Measurements from ENCODE around the gene SCGB2A2. TPM values are rescaled to one million over a fixed set of nuclear protein-coding genes. Genes with fewer than 3 reads are reported as not detected.

The SCGB2A2 gene
- total and polyA plus RNA-seq, 10 of the 15 experiments (the other 5 are each of a cell fraction or from before 2014, with no cell fraction given), result not detected

- no peak for TF ChIP-seq SKIL (IDR thresholded peaks at IDR 0.05; ENCODE audit: low read depth, poor library complexity, severe bottlenecking)
Observed at GRCh38 chr11:62267576-62267975, 2.4 kb upstream of the SCGB2A2 start (continued).

GRCh38 chr11:62273284-62273683 lies 3.3 kb downstream of the SCGB2A2 start:
- POLR2A ChIA-PET, result no interaction called here
- no peaks in the 10 kb centered on the region for H4K20me1 ChIP-seq (ENCODE audit: control insufficient read depth, insufficient read depth)
- in situ Hi-C loops (cut with MboI), result no loop called here
- no peaks in the 10 kb centered on the region for H3K9me3 ChIP-seq (replicated peaks; ENCODE audit: control insufficient read depth, insufficient read depth, low read length)
- H3K27me3 ChIP-seq (replicated peaks in 1 of 2; ENCODE audit: control insufficient read depth in 2 of 2, insufficient read depth in 2 of 2, low read length in 1 of 2), result no peaks in the 10 kb centered on the region
- H2AFZ ChIP-seq (ENCODE audit: control insufficient read depth, low read depth, low read length), result no peak overlapping the region
- WGBS (ENCODE audit: insufficient coverage, insufficient replicate concordance, low lambda C conversion rate, missing lambda C conversion rate), result 12% methylated on average over 5 of the region's 5 CpGs
- intact Hi-C loops (cut with micrococcal nuclease; ENCODE audit: unreplicated experiment), result no loop called here
- no peaks in the 10 kb centered on the region for H3K36me3 ChIP-seq (ENCODE audit: control insufficient read depth in 2 of 2, insufficient read depth in 2 of 2, low read length in 1 of 2)
- H3K9ac ChIP-seq (ENCODE audit: control insufficient read depth, insufficient read depth, low read length), result no peak overlapping the region
- DNase-seq (ENCODE audit: low read depth, low spot score) (no peak), ATAC-seq (no peak), FAIRE-seq (no peak)
- CTCF ChIA-PET, result no interaction called here
- H3K4me2 ChIP-seq (ENCODE audit: control insufficient read depth, insufficient read depth), result no peak overlapping the region
- TF ChIP-seq CREM (IDR thresholded peaks at IDR 0.05; ENCODE audit: low read depth) (no peak), MLLT1 (IDR thresholded peaks at IDR 0.05) (no peak), CHD1 (IDR thresholded peaks at IDR 0.05; ENCODE audit: low read depth, low read length) (no peak), SMAD5 (IDR thresholded peaks at IDR 0.05; ENCODE audit: low read depth) (no peak), NR2C1 (IDR thresholded peaks at IDR 0.05) (no peak), STAT1 (conservative IDR thresholded peaks at IDR 0.05) (no peak)
- no peak overlapping the region for H3K4me3 ChIP-seq
- RAD21 ChIA-PET (ENCODE audit: unreplicated experiment), result no interaction called here
- SMC1A ChIA-PET (ENCODE audit: uncharacterized antibody, unreplicated experiment), result no interaction called here
- no TSS peak for BruUV-seq (replicated peaks)
- no peak overlapping the region for H3K27ac ChIP-seq (ENCODE audit: control insufficient read depth, insufficient read depth)
- H3K79me2 ChIP-seq (ENCODE audit: control insufficient read depth, insufficient read depth, low read length), result no peaks in the 10 kb centered on the region
- H3K4me1 ChIP-seq (ENCODE audit: control insufficient read depth, insufficient read depth, low read length), result no peaks in the 10 kb centered on the region
